DND-41 (cell line): ENCODE measurements around the gene ST3GAL4.

Experiments
- CTCF ChIP-seq: IDR thresholded peaks from 2 replicates; pipeline ENCODE4 v1.5.1; 2012; ENCODE audit warnings: borderline replicate concordance, low read length, moderate library complexity, mild to moderate bottlenecking; ENCODE audit not compliant: poor library complexity, severe bottlenecking; ENCODE audit errors: extremely low read depth
- EZH2 ChIP-seq: IDR thresholded peaks from 3 replicates; pipeline ENCODE4 v1.6.1; 2012; ENCODE audit warnings: borderline replicate concordance, low read depth, mild to moderate bottlenecking, moderate library complexity, low read length, inconsistent platforms; ENCODE audit not compliant: severe bottlenecking

- no peak for TF ChIP-seq CTCF
- TF ChIP-seq EZH2: no peak
These were observed 18.4 kb upstream of the ST3GAL4 start for GRCh38 chr11:126337126-126337473.
